Keratinocyte (primary cell): Measurements from ENCODE around the gene AP2A2.

ENCODE experiments used
- CTCF ChIP-seq, 3 experiments: IDR thresholded peaks in 1 of 3; conservative IDR thresholded peaks in 1 of 3; optimal IDR thresholded peaks in 1 of 3; 2 replicates in 2 of 3; 3 replicates in 1 of 3; pipeline versions ENCODE3 to v1.5.1; 2011; ENCODE audit warnings: low read length in 3 of 3, mild to moderate bottlenecking in 3 of 3, moderate library complexity in 2 of 3, control low read depth in 1 of 3, inconsistent platforms in 1 of 3; ENCODE audit not compliant: insufficient read depth in 2 of 3; ENCODE audit errors: extremely low read depth in 1 of 3
- EZH2 ChIP-seq: IDR thresholded peaks from one replicate; pipeline ENCODE4 v1.6.1; 2012; ENCODE audit warnings: inconsistent platforms, mild to moderate bottlenecking, low read length, moderate library complexity

GRCh38 chr11:972523-973211 lies 47.0 kb downstream of the AP2A2 start:
- no peak for TF ChIP-seq CTCF (optimal IDR thresholded peaks at IDR 0.05 in 1 of 3, IDR thresholded peaks at IDR 0.05 in 1 of 3, conservative IDR thresholded peaks at IDR 0.05 in 1 of 3; ENCODE audit: extremely low read depth in 1 of 3, insufficient read depth in 2 of 3, low read length in 3 of 3)
- TF ChIP-seq EZH2: no peak
